ENCODE measurements around the gene APOBEC4.

DNA sequence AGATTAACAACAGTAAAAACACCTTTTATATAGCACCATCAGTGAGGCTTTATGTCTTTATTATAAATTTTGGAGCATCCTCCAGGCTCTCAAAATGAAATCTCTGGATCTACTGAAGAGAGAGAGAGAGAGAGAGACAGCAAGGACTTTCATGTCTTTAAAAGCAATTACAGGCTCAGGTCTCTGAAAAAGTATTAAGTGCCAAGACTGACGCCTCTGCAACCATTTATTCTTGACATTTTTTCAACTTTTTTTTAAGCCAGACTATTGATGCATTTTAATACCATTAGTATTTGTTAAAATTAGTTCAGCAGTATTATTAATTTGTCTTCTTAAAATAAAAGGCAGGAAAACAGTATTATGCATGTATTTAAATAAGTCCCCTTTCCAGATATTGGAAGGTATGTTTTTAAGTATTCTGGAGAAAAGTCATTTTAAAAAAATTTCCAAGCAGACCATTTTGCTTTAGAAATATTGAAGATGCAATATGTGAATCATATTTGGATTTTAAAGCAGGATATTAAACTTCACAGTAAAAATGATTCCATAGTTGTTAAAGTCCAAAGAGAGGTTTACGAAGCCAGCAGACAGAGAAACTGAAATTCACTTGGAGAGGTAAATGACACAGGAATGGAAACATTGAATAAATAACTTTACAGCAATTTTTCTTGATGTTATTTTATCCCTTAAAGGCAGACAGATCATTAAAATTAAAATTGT lies 35.4 kb upstream of the APOBEC4 start:
- TF ChIP-seq, protein P1, sequence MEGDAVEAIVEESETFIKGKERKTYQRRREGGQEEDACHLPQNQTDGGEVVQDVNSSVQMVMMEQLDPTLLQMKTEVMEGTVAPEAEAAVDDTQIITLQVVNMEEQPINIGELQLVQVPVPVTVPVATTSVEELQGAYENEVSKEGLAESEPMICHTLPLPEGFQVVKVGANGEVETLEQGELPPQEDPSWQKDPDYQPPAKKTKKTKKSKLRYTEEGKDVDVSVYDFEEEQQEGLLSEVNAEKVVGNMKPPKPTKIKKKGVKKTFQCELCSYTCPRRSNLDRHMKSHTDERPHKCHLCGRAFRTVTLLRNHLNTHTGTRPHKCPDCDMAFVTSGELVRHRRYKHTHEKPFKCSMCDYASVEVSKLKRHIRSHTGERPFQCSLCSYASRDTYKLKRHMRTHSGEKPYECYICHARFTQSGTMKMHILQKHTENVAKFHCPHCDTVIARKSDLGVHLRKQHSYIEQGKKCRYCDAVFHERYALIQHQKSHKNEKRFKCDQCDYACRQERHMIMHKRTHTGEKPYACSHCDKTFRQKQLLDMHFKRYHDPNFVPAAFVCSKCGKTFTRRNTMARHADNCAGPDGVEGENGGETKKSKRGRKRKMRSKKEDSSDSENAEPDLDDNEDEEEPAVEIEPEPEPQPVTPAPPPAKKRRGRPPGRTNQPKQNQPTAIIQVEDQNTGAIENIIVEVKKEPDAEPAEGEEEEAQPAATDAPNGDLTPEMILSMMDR (IDR thresholded peaks at IDR 0.05) = no peak
- no peak for TF ChIP-seq POLR2A (IDR thresholded peaks at IDR 0.05)

All from body of pancreas (tissue), 4 donors.